DMS79 (cell line): ENCODE results near the gene ANXA4.
"Not testable (repeated sequence)": the region's sequence is repeated elsewhere in the genome, so short reads cannot be mapped to it uniquely, and the experiment has no call there.

Experiments
- DNase-seq: peaks from one replicate; lab custom pipeline; 2025; lab: John Stamatoyannopoulos, UW

ANXA4 gene

DNA sequence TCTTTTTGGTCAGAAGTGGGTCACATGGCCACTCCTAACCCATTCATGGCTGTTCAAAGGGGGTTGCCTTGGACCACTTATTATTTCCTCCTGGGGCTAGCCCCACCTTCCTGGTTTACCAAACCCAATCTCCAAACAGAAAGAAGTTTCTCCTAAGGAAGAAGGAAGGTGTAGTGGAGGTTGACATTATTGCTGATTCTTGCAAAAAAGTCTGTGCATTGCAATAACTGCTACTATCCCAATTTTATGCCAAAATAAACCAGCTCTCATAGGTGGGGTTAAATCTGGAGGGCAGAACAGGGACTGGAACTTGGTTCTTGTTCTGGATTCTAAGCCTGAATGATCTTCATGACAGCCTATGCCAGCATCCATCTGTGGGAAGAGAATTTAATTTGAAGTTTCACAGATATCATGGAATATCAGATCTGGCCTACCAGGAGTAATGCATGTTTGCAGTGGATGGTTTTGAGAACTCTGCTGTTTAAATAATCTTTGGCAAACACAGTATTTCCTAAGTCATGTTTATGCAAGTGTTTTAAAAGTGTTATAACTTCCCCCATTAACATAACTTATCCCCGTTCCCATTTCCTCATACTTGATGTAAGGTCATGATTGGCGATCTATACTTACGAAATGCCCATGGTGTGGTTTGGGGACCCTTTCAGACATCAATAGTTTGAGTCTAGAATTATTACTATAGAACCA is 11.9 kb downstream of the ANXA4 start:
- no peak for DNase-seq

DNA sequence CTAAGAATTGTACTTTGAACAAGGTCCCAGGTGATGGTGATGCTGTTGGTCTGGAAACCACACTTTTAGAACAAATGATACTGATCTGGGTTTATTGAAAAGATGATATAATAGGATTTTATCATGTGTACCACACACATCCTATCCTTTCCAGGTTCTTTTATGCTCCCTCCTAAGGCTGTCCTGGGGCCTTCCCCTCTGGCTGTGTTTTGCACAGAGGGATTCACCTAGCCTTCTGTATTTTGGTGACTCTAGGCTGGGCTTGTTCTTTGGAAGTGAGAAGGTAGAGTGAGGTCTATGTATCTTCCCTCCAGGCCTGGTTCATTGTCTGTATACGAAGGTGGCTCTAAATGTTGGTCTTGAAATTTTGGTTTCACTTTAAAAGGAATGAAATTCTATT is 12.7 kb downstream of the ANXA4 start:
- no peak for DNase-seq

DNA sequence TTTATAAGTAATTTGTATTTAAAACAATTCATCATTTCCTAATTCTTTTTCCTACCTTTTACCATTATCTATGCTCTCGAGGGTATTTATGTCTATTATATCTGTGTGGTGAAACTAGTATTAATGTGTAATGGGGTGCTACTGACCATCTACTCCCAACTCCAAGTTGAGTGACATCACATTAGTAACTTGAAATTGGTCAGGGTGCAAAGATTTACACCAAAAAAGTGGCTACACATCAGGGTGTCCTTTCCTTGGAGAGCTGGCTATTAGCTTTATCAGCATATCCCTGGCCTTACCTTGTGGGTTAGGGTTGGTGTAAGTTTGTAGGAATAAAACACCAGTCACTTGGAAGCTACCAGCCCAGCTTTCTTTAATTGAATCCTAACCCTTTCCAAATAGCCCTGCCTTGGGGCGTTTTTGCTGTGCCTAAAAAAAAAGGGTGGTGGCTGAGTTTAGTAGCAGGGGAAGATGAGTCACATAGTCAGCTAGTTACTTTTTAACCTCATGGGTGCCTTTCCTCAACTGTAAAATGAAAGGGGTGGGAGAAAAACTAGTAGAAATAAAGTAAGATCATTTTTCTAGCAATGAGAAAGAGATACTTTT is 14.0 kb downstream of the ANXA4 start:
- no peak for DNase-seq

DNA sequence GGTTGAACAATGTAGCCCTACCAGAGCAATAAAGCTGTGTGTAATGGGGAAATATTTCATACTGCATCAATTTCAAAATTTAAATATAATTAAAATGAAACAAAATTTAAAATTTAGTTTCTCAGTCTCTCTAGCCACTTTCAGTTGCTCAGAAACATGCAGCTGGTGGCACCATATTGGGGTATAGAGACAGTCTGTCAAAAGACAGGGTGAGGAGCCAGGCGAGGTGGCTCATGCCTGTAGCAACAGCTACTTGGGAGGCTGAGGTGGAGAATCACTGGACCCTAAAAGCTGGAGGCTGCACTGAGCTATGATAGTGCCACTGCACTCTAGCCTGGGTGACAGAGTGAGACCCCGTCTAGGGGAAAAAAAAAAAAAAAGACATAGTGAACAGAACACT is 20.1 kb downstream of the ANXA4 start:
- no peak for DNase-seq

DNA sequence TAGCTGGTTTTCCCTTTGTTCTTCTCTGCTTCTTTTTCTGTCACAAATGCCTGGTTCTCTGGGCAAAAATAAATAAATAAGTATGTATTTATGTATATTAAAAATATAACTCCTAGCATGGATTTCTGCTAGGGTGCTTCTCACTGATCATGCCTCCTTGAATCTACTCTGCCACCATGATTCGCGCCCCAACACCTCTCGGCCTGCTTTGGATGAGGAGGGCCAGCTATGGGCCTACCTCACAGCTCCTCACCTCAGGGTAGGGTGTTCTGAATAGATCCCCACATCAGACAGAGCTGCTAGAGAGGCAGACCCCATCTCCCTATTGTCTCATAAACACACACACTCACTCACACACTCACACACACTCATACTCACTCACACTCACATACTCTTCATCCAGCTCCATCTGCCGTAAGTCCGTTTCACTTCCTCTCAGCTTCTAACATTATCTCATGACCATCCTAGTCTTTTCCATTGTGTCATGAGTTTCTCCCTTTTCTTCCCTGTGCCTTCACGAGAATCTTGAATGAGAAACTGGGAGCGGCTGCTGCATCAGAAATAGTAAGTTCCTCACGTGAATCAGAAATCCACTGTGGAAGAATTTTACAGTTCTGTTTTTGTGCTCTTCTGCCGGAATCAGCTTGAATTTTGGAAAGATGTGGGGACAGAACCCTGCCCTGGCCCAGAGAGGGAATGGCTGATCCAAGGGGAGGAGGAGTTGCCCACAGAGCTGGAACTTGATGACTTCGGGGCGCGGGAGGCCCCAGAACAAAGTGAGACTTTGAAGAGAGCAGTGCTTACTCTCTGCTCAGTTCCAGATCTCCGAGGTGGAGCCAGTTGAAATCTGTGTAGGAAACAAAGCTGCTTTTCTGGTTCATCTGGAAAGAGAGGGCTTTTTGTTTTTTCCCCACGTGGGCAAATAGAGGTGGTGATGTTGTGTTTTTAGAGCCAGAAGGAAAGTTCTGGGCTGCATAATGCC is 20.9 kb downstream of the ANXA4 start:
- DNase-seq = no peak

DNA sequence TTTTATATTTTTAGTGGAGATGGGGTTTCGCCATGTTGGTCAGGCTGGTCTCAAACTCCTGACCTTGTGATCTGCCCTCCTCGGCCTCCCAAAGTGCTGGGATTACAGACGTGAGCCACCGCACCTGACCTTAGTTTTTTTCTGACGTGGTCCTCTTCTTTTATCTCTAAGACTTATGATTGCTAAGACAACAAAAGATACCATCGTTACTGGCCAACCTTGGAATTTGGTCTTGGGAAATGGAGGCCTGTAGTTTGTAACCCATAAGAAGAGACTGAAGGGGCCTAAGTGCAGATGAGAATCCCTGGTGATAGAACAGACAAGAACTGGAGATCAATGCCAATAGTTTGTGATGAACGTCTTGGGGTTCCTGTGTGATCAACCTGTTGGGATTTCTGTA is 21.9 kb downstream of the ANXA4 start:
- DNase-seq = not testable (repeated sequence)

DNA sequence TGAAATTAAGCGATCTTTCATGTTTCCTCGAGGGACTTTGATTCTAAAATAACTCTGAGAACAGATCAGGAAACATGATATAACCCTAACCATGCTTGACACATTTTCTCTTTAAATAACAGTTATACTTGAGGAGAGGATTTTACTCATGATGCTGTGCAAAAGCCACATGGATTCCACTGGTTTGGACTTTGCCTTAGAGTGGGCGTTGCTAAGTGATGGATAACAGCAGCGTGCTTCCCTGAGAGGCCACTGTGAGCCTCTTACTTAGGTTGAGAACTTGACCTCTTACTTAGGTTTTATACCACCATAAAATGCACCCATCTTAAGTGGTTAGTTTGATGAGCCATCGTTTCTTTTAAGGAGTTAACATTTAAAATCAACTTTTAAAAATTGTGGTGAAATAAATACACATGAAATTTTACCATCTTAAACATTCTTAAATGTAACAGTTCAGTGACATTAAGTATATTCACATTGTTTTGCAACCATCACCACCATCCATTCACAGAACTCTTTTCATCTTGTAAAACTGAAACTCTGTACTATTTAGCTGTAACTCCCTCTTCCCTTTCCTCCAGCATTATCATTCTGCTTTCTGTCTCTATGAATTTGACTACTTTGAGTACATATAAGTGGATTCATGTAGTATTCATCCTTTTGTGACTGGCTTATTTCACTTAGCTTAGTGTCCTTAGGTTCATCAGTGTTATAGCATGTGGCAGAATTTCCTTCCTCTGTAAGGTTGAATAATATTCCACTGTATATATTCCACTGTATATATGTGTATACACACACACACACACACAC is 22.6 kb downstream of the ANXA4 start:
- no peak for DNase-seq

DNA sequence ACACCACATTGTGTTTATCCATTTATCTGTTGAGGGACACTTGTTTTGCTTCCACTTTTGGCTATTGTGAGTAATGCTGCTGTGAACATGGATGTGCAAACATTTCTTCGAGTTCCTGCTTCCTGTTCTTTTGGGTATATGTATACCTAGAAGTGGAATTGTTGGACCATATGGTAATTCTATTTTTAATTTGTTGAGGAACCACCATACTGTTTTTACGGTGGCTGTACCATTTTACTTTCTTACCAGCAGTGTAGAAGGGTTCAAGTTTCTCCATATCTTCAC is 23.1 kb downstream of the ANXA4 start:
- DNase-seq = no peak

DNA sequence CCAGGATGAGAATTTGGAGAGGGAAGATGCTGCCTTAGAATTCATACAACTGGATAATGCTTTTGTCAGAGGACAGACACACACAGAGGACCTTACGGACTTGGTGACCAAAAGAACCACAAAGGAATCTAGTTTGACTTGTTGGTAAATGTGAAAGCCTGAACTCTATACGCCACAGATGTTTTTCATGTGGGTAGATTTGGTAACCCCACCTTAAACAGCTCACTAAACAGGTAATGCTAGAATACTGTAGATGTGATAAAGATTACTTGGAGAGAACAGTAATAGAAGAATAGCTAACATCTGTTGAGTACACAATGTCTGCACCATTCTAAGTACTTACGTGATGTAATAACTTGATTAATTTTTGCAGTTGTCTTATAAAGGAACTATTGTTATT is 24.1 kb downstream of the ANXA4 start:
- no peak for DNase-seq

DNA sequence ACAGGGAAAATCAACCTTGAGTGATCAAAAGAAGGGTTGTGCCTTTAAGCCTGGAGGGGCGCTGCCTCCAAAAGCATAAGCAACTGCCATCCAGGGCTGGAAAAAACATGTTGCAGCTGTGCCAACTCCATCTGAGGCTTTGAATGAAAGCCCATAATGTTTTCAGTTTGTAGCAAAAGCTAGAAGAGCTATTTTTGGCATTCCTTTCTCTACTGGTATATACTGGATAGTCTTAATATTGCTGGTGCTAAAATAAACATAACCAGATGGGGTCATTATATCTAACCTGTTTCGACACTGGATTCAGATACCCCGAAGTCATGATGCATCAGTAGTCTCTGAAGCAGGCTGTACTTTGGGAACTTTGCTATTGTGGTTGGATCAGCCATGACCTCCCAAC is 25.1 kb downstream of the ANXA4 start:
- DNase-seq = no peak

DNA sequence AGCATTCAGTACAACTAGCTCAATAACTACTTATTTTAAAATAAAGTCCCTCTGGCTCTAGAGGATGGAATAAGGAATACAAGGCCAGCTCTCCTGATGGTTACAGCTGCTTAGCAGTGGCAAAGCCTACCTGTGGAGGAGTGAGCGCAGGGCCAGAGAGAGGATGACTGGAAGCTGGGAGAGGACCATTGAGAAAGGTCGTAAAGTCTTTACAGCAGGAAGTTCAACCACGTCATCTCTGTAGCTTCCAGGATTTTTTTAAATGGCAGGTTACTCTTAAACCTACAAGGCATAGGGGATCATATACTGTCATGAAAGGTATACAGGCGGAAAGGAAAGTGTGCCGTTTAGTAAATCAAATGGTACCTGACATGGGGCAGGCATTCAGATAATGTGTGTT is 26.3 kb downstream of the ANXA4 start:
- DNase-seq = no peak

DNA sequence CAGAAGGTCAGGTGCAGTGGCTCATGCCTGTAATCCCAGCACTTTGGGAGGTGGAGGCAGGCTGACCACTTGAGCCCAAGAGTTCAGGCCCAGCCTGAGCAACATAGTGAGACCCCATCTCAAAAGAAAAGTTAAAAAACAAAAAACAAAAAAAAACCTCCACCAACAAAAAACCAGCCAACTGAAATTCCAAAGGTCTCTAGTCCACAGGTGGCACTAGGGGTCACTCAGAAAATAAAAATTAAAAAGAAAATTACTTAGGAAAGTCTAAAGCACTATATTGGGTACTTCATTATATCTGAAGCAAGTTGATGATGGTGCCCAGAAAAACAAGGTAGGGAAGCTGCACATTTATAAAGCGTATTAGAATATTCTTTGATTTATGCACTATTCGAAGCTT is 26.9 kb downstream of the ANXA4 start:
- no peak for DNase-seq

DNA sequence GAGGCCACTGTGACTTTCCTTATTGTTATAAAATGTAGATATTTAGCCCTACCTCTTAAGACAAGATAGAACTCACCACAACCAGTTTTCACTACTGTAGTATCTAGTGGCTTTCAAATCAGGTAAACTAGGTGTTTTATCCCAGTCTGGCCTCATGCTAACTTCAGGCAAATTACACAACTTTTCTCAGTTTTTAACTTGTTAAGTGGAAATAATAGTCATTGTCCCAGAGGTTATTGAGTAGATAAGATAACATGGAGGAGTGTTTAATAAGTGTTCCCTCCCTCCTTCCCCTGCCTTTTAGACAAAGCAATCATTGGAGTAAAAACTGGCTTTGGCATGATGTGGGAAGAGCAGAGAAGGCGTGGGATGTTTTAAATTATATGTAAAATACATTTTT is 27.3 kb downstream of the ANXA4 start:
- no peak for DNase-seq

DNA sequence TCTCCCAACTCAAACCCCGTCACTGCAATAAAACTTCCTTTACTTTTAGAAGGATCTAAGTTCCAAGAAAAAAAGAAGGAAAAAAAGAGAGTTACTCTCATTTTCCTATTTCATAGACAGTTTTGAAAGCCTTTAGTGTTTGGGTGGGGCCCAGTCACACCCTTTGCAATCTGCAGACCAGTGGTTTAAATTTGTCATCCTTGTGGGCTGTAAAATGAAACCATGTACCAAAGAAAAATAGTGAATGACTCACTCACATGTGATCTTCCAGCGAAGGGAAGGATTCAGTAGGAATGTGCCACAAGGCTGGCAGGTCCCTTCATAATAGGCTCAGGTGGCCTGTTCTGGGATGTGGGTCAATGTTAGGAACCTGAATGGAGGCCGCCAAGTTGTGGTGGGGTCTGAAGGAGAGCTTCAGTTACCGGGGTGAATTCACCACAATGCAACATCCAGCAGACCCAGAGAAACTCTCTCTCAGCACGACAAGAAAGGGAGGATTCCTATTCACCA is 28.3 kb downstream of the ANXA4 start:
- no peak for DNase-seq

DNA sequence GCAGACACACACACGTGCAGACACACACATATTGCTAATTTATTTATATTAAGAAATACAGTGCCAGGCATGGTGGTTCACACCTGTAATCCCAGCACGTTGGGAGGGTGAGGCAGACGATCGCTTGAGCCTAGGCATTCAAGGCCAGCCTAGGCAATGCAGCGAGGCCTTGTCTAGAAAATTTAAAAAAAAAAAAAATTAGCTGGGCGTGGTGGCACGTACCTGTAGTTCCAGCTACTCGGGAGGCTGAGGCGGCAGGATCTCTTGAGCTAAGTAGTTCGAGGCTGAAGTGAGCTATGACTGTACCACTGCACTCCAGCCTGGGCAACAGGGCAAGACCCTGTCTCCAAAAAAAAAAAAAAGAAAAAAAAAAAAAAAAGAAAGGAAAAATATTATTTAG is 28.8 kb downstream of the ANXA4 start:
- DNase-seq = no peak

DNA sequence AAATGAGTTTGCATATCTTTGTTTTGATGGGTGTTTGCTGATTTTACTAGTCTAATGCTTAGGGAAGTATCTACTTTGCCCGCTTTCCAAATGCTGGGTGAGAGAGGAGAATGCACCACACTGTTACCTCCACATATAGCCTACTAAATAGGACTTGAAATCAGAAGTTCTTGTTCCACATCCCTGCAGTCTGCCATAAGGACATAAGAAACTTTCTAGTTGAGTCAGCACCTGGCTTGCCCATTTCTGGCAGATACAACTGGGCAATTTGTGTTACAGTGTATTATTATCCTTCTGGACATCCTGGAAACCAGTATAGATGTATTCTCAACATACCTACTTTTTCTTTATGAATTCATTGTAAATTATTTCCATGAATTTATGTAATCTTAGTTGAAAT is 29.5 kb downstream of the ANXA4 start:
- no peak for DNase-seq

DNA sequence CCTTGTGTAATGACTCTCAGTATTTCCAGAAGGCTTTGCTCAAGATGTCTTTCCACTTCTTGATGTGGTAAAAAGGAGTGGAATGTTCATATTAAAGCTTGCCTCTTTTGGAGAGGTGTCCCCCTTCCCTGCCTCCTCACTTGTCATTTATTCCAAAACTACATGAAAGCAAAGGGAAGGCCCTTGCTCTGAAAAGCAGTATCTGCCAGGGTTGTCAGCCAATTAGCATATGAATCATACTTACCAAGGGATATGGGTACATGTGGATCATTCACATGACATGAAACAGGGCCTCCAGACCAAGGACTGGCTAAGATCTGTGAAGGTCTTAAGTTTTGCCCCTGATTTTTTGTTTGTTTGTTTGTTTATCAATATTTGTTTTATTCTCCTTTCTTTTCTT is 31.3 kb downstream of the ANXA4 start:
- DNase-seq = no peak

DNA sequence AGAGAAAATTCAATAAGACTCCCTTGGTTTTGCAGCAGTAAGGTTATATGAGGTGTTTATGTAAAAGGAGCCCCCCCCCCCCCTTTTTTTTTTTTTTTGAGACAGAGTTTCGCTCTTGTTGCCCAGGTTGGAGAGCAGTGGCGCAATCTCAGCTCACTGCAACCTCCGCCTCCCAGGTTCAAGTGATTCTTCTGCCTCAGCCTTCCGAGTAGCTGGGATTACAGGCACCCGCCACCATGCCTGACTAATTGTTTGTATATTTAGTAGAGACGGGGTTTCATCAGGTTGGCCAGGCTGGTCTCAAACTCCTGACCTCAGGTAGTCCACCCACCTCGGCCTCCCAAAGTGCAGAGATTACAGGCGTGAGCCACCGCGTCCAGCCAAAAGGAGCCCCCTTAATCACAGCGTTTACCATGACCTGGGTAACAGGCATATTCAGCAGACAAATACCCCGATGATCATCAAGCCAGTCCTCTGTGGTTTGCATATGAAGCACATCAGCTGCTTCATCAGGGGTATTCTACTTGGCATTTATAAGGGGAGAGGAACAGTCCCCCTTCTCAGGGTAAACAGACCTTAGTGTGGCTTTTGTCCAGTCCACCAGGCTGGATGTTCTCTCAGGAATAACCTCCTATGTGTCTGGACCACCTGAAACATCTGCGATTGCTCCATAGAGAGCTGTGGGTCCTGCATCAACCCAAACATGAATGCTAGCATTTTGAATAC is 32.5 kb downstream of the ANXA4 start:
- not testable (repeated sequence) for DNase-seq

DNA sequence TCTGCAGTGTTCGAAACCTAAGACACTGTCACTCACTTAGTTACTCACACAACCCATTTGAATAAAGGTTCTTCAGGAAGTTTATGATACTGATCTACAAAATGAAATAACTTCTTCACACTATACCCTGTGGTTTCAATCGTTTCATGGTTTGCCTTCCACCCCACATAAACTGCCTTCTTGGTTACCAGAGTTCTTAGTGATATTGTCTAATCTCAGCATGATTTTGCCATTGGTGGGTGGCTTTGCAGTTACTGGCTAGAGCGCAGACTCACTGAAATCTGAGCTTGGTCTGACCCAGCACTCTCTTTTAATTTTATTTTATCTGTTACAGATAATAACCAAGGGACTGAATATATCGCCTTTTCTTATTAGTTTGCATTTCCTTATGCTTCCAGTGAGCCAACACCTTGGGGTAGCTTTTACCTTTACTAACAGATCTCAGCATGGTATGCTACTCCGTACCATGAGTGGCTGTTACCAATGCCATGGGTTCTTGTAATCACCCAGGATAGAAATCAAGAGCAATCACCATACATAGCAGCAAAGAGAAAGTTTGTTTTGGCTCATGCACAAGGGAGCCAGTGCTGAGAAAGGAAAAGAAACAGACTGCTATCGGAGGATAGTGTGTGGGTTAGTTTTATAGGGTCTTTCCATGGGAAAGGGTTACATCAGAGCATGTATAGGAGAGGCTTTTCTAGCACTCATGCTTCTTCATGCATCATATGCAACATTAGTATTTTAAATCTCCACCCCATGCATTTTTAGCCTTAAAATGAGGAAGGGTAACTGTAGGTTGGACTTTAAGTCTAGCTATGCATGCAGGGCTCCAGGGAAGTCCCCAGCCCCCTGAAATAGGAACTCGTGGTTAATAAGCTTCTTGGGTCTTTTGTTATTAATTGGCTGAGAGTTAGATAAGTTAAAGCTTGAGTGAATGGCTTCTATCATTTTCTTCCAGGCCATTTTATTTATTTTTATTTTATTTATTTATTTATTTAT is 33.3 kb downstream of the ANXA4 start:
- no peak for DNase-seq
